ENCODE measurements around the gene ASCL1. TPM values are rescaled to one million over a fixed set of nuclear protein-coding genes. Genes with fewer than 3 reads are reported as not detected.

ASCL1 gene
- total RNA-seq, 4 donors from 2014 or later, result not detected

DNA sequence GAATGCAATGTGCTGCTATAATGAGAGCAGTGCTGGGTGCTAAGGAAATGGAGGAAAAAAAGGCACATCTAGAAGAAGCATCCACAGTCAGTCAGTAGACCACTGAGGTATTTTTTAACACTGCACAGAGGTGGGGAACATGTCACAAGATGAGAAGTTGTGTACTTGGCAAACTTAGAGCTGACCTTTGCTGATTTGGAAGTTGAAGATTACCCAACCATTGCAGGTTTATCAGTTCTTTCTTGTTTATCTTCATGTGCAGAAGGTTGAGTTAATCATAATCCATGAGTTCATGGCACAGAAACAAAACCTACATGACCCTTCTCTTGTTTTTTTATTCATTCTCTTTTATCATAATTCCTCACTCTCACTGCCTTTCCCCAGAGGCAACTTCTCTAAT, 37.2 kb upstream of the ASCL1 start:
- Histone ChIP-seq H3K4me1 (peaks cover 9% of the 10 kb centered on the region), H3K4me3 (no peak overlapping the region), H3K9me3 (no peaks in the 10 kb centered on the region), H3K36me3 (no peaks in the 10 kb centered on the region), H3K27ac (no peak overlapping the region), H3K27me3 (peaks cover 12% of the 10 kb centered on the region)
- TF ChIP-seq EP300 (IDR thresholded peaks at IDR 0.05) (no peak), POLR2AphosphoS5 (IDR thresholded peaks at IDR 0.05) (no peak), POLR2A (IDR thresholded peaks at IDR 0.05) (no peak)
- TF ChIP-seq, protein P1, sequence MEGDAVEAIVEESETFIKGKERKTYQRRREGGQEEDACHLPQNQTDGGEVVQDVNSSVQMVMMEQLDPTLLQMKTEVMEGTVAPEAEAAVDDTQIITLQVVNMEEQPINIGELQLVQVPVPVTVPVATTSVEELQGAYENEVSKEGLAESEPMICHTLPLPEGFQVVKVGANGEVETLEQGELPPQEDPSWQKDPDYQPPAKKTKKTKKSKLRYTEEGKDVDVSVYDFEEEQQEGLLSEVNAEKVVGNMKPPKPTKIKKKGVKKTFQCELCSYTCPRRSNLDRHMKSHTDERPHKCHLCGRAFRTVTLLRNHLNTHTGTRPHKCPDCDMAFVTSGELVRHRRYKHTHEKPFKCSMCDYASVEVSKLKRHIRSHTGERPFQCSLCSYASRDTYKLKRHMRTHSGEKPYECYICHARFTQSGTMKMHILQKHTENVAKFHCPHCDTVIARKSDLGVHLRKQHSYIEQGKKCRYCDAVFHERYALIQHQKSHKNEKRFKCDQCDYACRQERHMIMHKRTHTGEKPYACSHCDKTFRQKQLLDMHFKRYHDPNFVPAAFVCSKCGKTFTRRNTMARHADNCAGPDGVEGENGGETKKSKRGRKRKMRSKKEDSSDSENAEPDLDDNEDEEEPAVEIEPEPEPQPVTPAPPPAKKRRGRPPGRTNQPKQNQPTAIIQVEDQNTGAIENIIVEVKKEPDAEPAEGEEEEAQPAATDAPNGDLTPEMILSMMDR (IDR thresholded peaks at IDR 0.05), result no peak
- no peak for DNase-seq (ENCODE audit: low spot score in 2 of 2)

DNA sequence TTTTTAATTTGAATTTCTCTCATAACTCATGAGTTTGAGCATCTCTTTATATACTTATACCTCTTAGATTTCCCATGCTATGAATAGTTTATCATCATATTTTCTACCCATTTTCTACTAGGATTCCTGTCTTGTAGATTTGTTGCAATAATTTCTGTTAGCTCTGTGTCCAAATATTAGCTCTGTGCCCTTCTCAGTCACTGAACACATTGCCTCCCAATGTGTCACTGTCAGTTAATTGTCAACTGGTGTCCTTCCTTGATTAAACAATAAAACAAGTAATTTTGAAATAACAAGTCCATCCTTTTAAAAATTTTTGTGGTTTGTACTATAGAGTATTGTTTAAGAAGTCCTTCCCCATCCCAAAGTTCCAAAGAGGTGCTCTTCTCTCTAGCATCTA, 36.2 kb upstream of the ASCL1 start:
- DNase-seq (ENCODE audit: low spot score in 2 of 2), result no peak
- Histone ChIP-seq H3K4me1 (peaks cover 9% of the 10 kb centered on the region), H3K9me3 (no peaks in the 10 kb centered on the region), H3K27ac (no peak overlapping the region), H3K4me3 (no peak overlapping the region), H3K27me3 (peaks cover 12% of the 10 kb centered on the region), H3K36me3 (no peaks in the 10 kb centered on the region)
- no peak for TF ChIP-seq EP300 (IDR thresholded peaks at IDR 0.05)
- TF ChIP-seq POLR2AphosphoS5 (IDR thresholded peaks at IDR 0.05), result no peak
- no peak for TF ChIP-seq POLR2A (IDR thresholded peaks at IDR 0.05)
- TF ChIP-seq, protein P1 (IDR thresholded peaks at IDR 0.05), result no peak

DNA sequence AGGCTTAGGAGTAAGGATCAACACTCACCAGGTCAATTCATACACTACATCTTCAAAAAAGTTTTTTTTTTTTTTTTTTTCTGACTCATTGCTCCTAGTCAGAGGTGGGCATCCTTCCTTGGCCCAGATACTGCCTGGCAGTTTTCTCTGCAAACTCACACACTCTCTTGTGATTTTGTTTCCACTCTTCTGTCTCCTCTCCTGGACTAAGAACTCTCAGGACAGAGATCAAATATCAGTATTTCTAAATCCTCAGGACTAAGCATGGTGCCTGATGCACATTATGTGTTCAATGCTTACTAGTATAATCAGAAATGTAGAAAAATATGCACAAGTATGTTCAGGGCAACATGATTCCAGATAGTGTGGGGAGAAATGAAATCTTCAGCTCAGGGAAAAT, 30.3 kb upstream of the ASCL1 start:
- Histone ChIP-seq H3K36me3 (no peaks in the 10 kb centered on the region), H3K27ac (no peak overlapping the region), H3K4me3 (no peak overlapping the region), H3K4me1 (no peaks in the 10 kb centered on the region), H3K27me3 (no peaks in the 10 kb centered on the region), H3K9me3 (no peaks in the 10 kb centered on the region)
- TF ChIP-seq POLR2AphosphoS5 (IDR thresholded peaks at IDR 0.05) (no peak), POLR2A (IDR thresholded peaks at IDR 0.05) (no peak)
- no peak for DNase-seq (ENCODE audit: low spot score in 2 of 2)

DNA sequence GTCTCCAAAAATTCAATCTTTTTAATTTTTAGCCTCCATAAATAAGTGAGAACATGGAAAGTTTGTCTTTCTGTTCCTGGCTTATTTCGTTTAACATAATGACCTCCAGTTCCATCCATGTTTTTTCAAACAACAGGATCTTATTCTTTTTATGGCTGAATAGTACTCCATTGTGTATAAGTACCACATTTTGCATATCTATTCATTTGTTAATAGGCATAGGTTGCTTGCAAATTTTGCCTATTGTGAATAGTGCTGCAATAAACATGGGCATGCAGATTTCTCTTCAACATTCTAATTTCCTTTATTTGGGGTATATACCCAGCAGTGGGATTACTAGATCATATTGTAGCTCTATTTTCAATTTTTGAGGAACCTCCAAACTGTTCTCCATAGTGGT, 24.3 kb upstream of the ASCL1 start:
- Histone ChIP-seq H3K9me3 (no peaks in the 10 kb centered on the region), H3K4me3 (no peak overlapping the region), H3K36me3 (no peaks in the 10 kb centered on the region), H3K4me1 (no peaks in the 10 kb centered on the region), H3K27ac (no peak overlapping the region), H3K27me3 (no peaks in the 10 kb centered on the region)
- DNase-seq (ENCODE audit: low spot score in 2 of 2), result no peak
- 64% methylated on average over 1 of the region's 1 CpG for WGBS
- TF ChIP-seq, protein P1 (IDR thresholded peaks at IDR 0.05), result no peak
- no peak for TF ChIP-seq POLR2A (IDR thresholded peaks at IDR 0.05)
- TF ChIP-seq EP300 (IDR thresholded peaks at IDR 0.05), result no peak
- TF ChIP-seq POLR2AphosphoS5 (IDR thresholded peaks at IDR 0.05), result no peak

DNA sequence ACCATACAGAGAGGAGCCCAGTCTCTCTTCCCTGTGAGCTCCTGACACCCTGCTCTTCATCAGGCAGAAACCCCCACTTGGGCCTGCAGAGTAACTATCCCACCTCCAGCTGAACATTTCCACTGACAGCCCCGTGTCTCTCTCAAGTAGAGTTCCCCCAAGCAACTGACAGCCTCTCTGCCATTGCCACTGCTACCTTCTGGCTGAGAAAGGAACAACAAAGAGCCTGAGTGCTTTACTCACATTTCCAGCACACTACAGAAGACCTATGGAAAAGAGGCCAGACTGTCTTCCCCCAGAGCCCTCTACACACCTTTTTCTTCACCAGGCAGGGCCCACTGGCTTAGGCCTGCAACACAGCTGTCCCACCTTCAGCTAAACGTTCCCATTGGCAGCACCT, 18.4 kb upstream of the ASCL1 start:
- Histone ChIP-seq H3K4me1 (no peaks in the 10 kb centered on the region), H3K27me3 (no peaks in the 10 kb centered on the region), H3K27ac (no peak overlapping the region), H3K9me3 (no peaks in the 10 kb centered on the region), H3K4me3 (no peak overlapping the region), H3K36me3 (no peaks in the 10 kb centered on the region)
- TF ChIP-seq, protein P1 (IDR thresholded peaks at IDR 0.05), result no peak
- TF ChIP-seq EP300 (IDR thresholded peaks at IDR 0.05), result no peak
- TF ChIP-seq POLR2A (IDR thresholded peaks at IDR 0.05), result no peak
- TF ChIP-seq POLR2AphosphoS5 (IDR thresholded peaks at IDR 0.05), result no peak
- 68% methylated on average over 2 of the region's 2 CpGs for WGBS
- no peak for DNase-seq (ENCODE audit: low spot score in 2 of 2)

DNA sequence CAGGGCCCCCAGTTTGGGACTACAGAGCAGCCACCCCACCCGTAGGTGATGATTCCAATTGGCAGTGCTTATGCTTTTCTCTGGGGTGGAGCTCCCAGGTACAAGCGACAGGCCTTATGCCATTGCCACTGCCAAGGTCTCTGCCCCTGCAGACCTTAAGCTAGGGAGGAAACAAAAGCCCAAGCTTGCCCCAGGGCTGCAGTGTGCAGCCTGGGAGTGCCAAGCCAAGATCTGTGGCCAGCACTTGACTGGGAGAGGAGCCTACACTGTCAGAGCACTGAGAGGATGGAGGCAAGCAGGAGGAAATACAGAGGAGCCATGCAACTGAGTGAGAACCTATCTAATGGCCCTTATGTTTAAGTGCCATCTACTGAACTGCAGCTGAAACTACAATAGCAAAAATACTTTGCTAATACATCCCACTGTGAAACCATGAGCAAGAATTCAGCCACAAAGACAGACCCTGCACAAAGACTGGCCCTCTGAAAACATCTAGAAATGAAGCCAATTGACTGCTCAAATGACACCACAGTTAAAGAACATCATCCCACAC, 17.7 kb upstream of the ASCL1 start:
- Histone ChIP-seq H3K9me3 (no peaks in the 10 kb centered on the region), H3K27me3 (no peaks in the 10 kb centered on the region), H3K36me3 (no peaks in the 10 kb centered on the region), H3K4me1 (no peaks in the 10 kb centered on the region), H3K27ac (no peak overlapping the region), H3K4me3 (no peak overlapping the region)
- DNase-seq (ENCODE audit: low spot score in 2 of 2), result no peak
- TF ChIP-seq, protein P1 (IDR thresholded peaks at IDR 0.05), result no peak
- TF ChIP-seq EP300 (IDR thresholded peaks at IDR 0.05) (no peak), POLR2AphosphoS5 (IDR thresholded peaks at IDR 0.05) (no peak), POLR2A (IDR thresholded peaks at IDR 0.05) (no peak)
- 71% methylated on average over 1 of the region's 2 CpGs for WGBS
